SW 1271 (cell line): Measurements from ENCODE around the gene MLIP.

Experiments
- DNase-seq, 2 experiments: peaks; one replicate each; lab custom pipeline; 2025; lab: John Stamatoyannopoulos, UW

MLIP gene

DNA sequence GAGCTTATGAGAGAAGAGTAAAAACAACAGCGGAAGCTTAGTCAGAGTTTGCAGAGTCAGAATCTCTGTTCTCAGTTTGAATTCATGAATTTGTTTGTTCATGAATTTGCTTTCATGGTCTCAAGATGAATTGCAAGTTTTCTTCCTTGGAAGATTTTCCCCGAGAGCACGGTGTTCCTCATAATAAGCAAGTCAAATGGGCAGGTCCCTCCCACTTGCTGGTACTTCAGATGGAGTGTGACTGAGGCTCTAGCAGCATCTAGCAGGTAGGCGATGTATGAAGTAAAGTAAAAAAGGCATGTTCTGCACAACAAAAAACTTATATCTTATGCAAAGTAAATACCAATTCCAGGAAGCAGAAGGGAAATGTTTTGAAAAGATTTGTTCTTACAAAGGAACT is 15.5 kb upstream of the MLIP start:
- no peak for DNase-seq

DNA sequence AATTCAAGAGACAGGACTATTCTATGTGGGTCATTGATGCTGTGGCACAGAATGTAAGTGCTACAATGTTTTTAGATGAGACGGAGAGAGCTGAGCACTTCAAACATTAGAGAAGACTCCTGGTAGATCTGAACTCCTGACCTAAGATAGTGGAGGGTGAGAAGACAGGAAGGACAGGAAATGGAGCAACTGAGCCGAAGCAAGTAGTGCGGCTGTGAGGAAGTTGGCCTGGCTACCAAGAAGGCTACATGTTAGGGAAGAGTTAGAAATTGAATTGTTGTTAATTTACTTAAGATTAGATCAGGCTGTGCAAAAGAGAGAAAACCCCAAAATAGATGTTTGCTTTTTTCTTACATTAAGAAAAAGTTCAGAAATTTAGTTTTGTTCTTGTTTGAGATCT is 14.4 kb upstream of the MLIP start:
- no peak for DNase-seq

DNA sequence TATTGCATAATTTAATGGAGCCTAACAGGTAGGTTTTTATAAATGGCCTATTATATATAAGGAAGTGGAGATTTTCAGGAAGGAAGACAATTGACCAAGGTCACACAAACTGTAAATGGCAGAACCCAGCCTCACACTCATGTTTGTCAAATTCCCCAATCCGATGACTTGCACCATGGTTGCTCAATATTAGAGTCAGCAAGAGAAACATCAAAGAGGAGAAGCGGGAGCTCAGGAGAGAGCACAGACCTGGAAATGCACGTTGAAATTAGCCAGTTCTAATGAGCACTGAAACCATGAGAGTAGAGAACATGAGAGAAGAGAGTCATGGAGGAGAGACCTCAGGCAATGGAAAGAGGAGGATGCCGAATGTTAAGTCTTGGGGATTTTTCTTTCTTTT is 13.5 kb upstream of the MLIP start:
- DNase-seq = no peak

DNA sequence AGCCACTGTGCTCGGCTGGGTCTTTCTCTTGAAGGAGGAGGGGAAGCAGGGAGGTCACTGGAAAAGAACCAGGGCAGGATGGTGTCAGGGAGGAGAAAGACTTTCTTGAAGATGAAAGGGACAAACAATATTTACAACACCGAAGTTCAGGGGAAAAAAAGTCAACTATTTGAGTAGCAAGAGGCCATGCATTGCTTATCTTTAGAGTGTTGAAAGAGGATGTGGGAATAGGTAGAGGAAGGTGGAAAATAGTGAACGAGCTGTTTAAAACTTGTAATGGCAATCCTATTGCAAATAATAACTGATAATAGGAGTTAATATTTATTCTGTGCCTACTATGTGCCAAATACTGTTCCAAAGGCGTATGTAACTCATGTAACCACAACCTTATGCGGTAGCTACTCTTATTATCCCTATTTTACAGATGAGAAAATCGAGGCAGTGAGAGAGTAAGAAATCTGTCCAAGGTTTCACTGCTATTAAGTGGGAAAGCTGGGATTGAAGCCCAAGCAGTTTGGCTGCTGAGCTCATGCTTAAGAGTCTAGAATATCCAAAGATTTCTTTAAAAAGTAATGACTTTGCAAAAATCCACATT is 12.7 kb upstream of the MLIP start:
- DNase-seq = no peak

- no peak for DNase-seq
Observed at GRCh38 chr6:54099225-54099624, 12.0 kb upstream of the MLIP start.

GRCh38 chr6:54100411-54101006 is 10.7 kb upstream of the MLIP start:
- DNase-seq = no peak

DNA sequence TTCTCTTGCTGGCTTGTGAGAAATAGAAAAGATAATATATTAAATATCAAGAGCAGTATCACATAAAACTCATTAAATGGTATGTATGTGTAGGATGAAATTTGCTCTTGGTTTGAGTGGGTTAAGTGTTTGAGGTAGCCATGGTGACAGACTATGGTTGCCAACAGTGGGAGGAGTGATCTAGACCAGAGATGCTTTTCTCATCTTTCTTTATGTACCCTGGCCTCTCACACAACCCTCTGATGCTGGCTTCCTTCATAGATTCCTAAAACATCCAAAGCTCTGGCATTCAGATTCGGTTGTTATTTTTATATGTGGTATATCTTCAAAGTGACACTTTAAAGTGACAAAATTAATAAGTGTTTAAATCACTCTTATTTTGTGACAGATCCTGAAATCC is 9.0 kb upstream of the MLIP start:
- no peak for DNase-seq

DNA sequence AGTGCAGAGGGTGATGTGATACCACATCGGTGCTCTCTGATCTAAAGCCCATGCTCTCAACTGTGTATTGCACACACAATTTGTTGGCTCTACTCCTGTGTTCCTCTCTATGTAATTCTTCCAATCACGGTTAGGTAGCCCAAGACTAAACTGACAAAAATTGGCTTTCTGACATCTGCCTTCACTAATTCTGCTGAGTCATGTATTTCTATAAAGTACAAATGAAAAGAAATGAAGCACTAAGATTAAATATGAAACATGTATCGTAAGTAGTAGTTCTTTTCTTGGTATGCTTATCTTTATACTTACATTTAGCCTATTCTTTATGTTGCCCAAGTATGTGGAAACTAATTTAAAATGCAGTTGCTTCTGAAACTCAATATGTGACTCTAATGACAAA is 7.7 kb upstream of the MLIP start:
- no peak for DNase-seq

DNA sequence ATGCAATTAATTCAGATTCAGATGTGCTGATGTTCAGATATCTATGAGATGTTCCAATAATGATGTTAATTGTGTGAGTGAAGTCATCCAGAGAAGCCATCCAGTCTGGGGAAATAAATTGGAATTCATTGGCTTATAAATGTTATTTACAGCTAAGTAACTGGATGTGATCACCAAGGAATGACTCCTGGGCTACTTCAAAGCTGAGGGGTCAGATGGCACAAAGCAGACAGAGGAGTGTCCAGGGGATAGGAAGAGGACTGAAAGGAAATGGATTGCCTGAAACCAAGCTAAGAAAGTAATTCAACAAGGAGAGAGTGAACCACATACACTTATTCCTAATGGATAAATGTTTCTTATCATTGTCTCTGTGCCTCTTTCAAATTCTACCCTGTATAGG is 4.5 kb upstream of the MLIP start:
- DNase-seq = no peak

GRCh38 chr6:54107470-54108090 is 3.7 kb upstream of the MLIP start:
- DNase-seq = no peak

- no peak for DNase-seq
Observed at GRCh38 chr6:54108271-54108670, 3.0 kb upstream of the MLIP start.

- no peak for DNase-seq
Observed at GRCh38 chr6:54109586-54109985, 1.7 kb upstream of the MLIP start.

DNA sequence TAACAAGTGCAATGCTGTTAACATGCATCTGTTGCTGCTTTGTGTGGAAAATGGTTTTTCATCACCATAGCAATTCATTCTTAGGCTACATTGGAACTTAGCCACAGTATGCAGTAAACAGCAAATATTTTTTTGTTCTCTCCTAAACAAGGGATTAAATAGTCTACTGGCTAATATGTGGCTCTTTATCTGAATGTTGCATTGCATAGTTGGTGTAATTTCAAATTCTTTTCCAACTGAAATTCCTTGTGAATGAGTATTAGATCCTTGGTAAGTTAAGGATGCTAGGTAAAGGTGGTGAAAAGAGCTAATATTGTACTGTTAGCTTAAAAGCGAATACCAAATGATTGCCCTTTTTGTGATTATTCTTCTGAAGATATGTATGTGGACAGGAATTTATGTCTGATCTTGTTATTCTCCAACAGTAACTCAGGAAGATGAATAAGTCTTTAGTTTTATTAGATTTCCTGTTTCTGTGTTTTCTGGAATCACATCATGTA is 958 bp downstream of the MLIP start:
- no peak for DNase-seq

GRCh38 chr6:54114991-54115390 is 3.7 kb downstream of the MLIP start:
- DNase-seq = no peak

DNA sequence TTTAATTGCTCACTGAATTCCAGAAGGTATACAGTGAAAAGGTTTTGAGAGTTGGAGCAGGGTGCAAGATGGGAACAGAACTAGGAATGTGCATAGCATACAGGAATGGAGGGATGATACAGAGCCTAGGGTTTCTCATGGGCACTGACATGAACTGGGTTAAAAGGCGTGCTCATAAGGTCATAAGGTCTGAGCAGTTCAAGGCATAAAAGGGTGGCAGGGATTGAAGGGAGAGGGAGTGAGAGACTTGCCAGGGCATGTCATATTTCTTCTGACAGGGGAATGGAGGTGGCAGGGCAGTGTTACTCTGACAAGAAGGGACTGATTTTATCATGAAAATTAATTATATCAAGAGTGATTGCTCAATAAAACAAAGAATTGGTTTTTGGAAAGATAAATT is 4.7 kb downstream of the MLIP start:
- no peak for DNase-seq

DNA sequence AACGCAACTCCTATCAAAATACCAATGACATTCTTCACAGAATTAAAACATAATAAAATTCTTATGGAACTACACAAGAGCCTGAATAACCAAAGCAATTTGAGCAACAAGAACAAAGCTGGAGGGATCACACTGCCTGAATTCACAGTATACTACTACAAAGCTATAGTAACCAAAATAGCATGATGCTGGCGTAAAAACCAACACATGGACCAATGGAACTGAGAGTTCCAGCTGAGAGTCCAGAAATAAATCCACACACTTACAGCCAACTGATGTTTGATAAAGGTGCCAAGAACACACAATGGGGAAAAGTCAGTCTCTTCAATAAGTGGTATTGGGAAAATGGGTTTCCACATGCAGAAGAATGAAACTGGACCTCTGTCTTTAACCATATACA is 6.9 kb downstream of the MLIP start:
- no peak for DNase-seq

GRCh38 chr6:54125493-54125892 is 14.2 kb downstream of the MLIP start:
- DNase-seq = no peak

DNA sequence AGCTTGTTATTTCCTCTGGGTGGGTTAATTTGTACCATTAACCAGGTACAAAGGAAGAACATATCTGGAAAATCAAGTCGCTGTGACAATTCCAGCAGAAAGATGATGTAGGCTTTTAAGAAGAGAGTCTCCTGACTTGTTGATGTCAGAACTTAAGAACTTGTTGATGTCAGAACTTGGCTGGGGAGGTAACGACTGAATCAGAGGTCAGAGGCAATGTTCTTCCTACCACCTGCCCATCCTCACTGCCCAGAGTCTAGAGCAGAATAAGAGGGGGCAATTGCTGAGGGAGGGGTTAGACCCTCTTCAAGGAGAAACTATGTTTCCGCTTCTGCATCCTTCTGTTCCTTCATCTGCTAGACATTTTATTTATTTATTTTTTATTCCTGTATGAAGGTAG is 18.9 kb downstream of the MLIP start:
- no peak for DNase-seq

DNA sequence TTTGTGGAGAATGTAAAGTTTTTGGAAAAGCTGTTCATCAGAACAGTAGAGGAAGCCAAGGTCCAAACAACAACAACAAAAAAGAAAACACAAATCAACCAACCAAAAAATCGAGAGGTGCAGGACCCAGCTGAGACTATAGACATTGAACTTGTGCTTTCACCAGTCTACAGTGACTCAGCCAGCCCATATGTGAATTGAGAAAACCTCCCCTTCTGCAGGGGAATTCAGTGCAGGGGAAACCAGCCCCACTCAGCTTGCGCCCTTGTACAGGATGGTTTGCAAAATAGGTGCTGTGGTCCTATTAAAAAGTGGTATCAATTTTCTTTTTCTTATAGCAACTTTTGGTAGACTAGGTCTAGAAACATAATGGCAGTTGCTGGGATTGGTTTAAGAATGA is 21.3 kb downstream of the MLIP start:
- DNase-seq = no peak

DNA sequence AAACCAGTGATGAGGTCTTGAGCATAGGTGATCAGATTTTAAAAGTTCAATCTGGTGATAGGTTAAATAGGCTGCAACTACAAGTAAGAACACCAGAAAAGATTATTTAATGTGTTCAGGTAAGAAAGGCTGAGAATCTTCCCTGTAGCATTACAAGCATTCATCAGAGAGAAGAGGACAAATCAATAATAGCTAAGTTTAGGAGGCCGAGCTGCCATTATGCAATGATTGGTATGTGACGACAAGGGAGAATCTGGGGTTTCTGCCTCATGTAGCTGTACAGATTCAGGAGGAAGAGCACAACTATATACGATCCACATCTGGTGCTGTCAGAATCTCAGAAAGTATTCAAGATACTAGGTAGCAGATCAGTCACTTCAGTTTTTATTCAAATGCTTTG is 21.9 kb downstream of the MLIP start:
- DNase-seq = no peak

DNA sequence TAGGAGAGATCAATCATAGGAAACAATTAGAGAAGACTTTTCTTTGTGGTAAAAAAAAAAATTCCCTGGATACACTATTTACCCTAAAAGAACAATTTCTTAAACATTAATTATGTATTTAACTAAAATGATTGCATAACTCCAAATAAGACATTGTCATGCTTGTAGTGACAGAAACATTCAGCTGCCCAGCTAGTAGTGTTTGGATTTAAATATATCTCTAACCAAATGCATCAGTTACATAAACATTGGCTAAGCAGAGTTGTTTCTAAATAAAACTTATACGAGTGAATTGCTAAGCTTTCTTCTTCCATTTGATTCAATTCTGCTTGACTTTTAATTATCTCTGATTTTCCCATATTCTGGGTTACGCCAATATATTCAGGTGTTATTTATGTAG is 23.7 kb downstream of the MLIP start:
- DNase-seq = no peak

GRCh38 chr6:54135665-54136369 is 24.6 kb downstream of the MLIP start:
- no peak for DNase-seq

DNA sequence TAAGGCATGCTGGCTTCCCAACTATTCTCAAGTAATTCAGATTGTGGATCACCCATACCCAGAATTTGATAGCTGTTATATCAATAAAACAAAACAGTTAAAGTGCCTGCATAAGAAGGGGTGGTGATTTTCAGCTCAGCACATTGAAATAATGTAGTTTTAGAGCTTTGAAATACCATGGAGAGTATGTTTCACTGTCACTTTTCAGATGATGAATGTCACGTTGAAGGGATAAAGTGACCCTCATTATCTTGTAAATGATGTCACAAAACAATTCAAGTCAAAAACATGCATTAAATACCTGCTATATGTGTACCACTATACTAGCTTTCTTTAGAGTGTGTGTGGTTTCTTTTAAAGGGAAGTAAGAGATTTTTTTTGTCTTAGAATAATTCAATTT is 27.6 kb downstream of the MLIP start:
- DNase-seq = no peak
